GM19455 (cell line): Measurements from ENCODE around the gene TRAPPC3.
"Not testable (repeated sequence)": the region's sequence is repeated elsewhere in the genome, so short reads cannot be mapped to it uniquely, and the experiment has no call there.

Experiments
- ATAC-seq: cut with Tn5 transposase; IDR thresholded peaks from one replicate; pipeline ENCODE4 v1.9.1; 2021; ENCODE audit not compliant: unreplicated experiment

The TRAPPC3 gene

DNA sequence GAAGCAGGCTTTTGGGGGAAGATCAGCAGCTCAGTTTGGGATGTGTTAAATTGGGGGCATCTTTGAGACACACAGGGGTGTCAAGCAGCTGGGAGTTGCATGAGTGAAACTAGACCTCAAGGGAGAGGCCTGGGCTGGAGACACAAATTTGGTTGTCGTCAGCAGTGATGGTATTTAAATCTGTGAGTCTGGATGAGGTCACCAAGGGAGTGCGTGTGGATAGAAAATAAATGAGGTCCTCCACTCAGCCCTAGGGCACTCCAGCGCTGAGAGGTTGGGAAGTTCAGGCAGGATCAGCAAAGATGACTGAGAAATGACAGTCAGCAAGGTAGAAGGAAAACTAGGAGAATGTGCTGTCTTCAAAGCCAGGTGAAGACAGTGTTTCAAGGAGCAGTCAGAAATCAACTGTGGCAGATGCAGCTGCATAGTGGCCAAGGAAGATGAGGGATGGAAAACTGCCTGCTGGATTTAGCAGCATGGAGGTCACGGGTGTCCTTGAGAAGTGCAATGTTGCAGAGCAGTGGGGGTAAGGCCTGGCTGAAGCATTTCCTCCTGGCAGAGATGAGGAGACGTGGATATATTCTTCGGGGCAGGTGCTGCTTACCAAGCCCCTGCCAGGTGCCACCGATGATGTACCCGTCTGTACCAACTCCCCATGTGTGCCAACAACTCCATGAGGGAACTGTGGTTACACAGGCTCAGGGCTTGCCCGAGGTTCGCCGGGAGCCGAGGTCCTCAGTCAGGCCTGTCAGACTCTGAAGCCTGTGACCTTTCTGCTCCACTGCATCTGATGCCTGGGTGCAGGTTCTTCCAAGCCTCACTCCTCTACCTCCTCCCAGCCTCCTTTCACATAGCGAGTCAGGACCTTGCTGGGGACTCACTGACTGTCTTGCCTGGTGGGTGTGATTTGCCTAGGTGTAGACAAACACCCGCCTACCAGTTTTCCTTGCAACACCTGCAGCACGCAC lies 17.9 kb upstream of the TRAPPC3 start:
- ATAC-seq, result no peak

DNA sequence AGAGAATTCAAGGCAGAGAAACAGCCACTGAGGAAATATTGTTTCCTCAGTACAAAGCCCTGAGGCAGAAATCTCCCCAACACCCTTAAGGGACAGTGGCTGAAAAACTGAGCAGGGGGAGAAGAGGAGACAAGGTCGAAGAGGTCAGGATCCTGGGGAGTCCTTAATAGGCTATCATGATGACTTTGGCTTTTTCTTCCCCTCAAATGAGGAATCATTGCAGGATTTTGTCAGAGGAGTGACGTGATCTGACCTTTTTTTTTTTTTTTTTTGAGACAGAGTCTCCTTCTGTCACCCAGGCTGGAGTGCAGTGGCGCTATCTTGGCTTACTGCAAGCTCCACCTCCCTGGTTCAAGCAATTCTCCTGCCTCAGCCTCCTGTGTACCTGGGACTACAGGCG lies 16.9 kb upstream of the TRAPPC3 start:
- ATAC-seq, result no peak

DNA sequence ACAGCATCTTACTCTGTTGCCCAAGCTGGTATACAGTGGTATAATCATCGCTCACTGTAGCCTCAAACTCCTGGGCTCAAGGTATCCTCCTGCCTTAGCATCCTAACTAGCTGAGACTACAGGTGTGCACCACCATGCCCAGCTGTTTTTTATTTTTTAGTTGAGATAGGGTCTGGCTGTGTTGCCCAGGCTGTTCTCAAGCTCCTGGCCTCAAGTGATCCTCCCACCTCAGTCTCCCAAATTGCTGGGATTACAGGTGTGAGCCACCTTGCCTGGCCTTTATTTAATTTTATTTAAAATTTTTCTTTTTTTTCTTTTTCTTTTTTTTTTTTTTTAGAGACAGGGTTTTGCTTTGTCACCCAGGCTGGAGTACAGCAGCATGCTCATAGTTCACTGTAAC lies 15.9 kb upstream of the TRAPPC3 start:
- no peak for ATAC-seq

DNA sequence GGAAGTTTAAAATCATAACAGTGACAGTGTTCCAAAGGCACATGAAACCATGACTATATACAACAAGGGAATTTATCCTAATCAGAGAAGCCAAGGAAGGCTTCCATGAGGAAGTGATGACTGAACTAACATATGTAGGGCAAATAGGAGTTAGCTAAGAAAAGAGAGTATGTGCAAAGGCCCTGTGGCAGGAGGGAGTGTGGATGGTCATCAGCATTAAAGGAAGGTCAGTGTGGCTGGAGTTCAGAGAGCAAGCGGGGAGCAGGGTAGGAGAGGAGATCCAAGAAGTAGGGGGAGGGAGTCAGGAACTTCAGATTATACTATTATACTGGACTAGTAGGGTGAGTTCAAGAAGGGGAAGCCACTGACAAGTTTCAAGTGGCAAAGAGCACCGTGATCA lies 15.1 kb upstream of the TRAPPC3 start:
- ATAC-seq, result no peak

DNA sequence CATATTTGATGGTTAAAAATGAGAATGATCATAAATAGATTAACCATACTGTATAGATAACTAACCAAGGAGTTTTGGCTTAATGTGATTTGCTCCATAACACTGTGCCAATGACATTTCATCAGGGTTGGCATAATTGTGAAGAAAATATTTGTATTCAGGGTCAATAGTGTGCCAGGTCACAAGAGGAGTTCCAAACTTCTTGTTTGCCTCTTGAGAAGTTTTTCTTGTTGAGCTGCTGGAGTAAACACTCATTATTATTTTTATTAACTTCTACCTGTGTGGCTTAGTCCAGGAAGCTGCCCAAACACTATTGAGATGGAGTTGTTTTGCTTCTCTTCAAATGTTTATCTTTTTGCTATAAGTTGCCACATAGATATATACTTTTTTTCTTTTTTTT lies 14.1 kb upstream of the TRAPPC3 start:
- no peak for ATAC-seq

DNA sequence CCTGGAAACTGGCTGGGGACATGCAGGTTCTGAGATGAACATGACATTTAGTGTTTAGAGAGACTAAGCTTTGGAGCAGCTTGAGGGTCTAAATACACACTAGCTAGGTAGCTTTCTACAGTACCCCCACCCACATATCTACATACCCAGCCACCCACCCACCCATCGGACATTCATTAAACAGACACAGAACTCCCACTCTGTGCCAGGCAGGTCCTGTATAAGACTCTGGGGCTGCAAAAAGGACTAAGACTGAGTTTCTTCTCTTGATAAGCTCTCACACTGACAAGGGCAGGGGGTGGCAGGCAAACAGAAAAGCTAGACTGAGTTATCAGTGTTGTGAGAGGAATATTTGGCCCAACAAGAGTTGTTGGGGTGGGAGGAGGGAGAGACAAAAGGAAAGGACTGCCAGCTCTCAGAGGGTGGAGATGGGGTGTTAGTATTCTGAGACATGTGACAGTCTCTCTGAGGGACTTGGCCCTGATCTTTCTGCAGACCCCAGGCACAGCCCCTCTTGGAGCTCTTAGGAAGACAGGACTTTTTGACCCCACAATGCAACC lies 13.5 kb upstream of the TRAPPC3 start:
- ATAC-seq, result no peak

DNA sequence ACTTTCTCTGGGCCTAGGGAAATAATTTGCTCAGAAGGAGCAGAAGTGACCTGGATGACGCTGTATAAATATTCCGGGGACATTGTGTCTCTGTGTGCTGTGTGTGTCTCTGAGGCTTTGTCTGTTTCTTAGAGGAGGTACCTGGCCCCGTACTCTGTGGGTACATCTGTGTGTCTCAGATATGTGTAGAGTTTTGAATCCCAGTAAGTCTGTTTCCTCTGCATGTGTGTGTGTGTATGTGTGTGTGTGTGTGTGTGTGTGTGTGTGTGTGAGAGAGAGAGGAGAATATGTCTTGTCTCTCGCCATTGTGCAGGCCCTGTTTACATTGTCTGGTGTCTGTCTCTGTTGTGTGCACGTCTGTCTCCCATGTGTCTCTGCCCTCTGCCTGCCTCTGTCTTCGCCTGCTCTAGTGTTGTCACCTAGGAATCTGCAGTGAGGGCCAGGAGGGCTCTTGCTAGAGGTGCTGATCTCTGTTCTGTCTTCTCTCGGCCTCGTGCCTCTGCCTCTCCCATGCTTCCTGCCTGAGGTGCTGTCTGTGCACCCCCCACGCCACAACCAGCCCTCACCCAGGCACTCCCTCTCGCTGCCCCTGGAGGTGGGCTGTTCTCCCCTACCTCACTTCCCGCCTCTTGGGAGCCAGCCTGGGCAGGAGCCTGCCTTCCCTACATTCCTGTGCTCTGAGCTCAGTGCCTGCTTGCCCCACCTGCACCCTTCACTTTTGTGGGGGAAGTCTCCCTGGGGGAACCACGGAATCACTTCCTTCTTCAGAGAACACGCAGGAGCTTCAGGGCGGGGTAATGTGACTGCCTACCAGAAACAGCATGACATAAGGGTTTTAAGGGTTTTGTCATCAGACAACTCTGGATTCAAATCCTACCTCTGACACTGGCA lies 12.6 kb upstream of the TRAPPC3 start:
- no peak for ATAC-seq

DNA sequence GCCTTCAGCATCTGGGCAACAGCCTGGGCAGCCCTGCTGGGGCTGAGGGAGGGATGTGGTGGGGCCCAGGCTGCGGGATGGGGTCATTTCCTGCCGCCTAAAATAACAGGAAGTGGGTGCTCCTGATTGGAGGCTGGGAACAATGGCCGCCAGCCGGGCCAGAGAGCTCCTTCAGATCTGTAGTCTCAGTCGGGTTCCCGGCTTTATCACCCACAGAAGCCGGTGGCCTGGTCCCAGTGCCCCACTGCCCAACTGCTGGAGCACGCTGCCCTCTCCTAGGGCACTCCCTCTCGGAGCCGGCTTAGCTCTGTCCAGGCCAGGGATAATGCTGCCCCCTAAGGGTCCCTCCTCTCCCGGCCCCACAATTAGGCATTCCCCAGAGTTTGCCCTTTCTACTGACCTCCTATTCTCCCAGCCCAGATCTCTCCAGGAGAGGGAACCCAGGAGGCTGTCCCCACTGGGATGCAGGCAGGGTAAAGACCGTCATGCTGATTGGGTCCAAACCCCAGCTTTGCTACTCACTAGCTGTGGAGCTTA lies 11.7 kb upstream of the TRAPPC3 start:
- ATAC-seq, result no peak

DNA sequence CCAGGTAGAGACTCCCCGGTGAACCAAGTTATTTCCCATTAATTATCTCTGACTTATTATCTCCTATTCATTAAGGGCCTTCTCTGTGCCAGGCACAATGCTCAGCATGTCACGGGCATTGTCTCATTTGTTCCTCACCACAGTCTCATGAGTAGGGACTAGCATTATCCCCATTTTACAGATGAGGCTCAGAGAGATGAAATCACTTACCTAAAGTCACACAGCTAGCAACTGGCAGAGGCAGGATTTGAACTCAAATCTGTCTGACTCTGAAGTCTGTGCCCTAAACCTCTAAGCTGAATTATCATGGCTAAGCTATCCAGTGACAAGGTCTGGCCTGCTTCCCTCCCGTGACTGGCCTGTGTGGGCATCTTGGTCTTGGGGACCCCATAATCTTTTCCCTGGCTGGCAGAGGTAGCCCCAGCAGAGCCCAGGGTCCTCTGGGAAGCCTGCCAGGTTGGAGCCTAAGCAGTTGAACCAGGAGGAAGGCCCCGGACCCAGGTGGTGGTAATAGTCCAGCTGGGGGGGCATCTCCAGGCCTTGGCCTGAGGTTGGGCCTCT lies 11.2 kb upstream of the TRAPPC3 start:
- ATAC-seq, result no peak

DNA sequence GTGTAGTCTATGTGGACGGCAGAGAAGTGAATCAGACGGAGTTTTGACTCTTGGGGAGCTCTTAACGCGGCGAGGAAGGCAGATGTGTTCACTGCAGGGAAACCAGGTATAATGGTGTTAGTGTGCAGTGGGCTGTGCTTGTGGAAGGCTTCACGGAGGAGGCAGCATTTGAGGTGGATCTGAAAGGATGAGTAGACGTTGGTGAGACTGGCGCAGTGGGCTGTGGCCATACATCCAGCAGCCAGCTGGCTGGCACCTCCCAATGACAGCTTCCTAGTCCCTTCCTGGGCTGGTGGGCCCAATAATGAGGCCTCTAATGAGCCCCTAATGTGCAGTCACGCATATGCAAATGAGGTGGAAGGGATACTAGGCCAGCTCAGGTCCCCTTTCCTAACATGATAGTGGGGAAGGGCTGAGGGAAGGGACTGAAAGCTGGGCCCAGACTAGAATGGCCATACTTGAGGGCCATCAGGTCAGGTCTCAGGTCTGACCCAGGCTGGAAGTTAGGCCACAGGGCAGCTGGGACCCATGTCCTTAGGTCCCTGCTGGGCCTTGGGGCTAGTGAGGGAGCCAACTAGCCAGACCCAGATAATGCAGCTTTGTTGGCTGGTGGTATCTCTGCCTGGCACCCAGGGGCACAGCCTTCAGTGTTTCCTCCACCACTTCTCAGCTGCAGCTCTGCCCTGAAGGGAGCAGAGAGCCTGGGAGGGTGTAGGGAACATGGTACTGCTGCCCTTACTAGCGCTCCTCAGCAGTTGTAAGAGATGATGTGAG lies 10.5 kb upstream of the TRAPPC3 start:
- no peak for ATAC-seq

DNA sequence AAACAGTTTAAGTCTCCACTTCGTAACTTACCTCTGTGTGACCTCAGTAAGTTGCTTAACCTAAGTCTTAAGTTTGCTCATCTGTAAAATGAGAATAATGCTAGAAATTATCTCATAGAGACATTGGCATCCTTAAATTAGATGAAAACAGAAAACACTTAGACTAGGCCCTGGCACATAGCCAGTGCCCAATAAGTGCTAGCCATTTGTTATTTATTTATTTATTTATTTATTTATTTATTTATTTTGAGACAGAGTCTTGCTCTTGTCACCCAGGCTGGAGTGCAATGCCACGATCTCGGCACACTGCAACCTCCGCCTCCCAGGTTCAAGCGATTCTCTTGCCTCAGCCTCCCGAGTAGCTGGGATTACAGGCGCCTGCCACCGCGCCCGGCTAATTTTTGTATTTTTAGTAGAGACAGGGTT lies 9.6 kb upstream of the TRAPPC3 start:
- ATAC-seq, result not testable (repeated sequence)

DNA sequence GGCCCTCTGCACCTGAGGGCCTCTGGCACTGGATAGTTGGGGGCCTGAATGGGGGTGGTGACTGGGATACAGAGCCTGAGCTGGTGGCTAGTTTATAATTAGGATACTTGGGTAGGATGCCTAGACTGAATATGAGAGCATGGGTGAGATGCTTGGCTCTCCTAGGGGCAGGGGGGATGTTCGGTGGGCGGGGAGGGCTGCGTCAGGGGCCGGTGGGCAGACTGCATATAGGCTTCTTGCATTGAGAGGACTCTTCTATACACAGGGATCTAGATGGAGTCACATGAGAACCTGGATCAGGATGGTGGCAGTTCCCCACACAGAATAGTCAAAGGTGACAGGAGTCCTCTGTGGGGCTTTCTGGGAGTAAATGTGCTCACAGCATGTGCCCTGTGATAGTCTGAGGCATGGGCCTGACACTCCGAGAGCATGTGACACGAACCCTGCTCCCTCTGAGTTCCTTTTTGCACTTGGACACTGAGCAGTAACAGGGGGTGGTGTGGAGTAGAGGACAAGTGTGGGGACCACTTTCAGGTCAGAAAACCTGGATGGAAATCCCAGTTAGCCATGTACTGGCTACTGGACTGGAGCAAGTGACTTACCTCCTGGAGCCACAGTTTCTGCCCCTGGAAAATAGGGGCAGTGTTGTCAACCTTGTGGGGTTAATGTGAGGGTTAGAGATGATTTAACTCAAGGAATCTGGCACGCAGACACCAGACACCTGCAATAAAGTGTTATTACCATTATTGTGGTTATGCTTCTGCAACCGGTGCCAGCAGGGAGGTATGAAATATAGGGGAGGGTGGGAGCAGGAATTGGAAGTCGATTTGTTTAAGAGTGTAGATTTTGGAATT lies 8.9 kb upstream of the TRAPPC3 start:
- ATAC-seq, result no peak

DNA sequence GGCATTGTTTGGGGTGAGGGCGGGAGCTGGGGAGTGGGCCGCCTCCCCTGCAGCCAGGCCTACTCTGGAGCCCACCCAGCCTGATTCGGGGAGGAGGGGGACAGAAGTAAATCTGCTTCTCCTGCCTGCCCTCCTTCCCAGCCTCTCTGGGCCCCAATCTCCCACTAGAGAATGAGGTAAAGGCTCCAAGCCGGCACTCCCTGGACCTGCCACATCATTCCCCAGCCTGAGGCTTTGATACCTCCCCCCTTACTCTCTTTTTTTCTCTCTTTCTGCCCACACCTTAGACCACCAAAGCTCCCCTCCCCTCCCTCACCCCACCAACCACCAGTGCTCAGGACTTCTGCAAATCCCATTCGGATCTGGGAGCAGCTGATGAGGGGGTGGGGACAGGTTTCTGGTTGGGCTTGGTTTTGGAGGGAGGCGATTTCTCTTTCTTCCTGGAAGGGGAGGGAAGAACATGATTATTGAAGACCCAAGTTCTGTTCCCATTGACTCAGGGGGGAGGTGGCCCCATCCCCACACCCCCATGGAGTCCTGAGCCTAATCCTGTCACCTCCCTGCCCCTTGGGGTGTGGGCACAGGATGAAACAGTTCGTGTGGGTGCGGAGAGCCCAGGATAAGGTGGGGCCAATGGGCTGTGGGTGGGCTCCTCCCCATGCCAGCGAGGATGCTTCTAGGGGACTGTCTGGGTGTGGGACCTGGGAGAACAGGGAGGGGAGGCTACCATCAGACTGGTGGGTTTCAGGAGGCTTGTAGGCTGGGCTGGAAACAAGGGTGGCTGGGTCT lies 8.0 kb upstream of the TRAPPC3 start:
- ATAC-seq, result no peak

DNA sequence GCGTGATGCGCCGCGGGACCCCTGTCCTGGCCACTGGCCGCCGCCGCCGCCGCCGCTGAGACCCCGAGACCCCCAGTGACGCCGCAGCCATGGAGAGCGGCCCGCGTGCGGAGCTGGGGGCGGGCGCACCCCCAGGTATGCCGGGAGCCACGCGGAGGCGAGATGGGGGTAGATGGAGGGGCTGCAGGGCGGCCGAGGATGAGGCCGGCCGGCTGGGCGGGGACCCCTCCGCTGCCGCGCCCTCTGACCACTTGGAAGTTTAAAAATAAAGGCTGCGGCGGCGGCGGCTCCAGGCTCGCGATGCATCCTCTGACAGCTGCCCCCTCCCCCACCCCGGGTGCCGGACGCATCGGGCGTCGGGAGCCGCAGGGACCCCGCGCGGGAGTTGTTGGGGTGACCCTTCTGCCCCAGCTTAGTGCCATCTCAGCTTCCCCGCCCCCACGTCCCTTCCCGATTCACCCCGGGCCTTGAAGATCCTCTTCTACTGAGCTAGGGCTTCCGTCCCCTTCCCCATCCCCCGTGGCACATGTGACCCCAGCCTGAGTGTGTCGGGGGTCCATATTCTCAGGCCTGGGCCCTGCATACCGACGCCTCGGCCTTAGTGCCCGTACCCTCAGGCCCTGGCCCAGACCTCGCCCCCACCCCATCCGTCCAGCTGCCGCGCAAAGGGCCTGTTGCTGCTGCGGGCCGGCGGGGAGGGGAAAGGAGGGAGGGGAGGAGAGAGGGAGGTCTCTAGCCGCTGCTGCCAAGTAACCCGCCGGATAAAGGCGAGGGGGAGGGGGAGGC lies 7.2 kb upstream of the TRAPPC3 start:
- ATAC-seq, result no peak

DNA sequence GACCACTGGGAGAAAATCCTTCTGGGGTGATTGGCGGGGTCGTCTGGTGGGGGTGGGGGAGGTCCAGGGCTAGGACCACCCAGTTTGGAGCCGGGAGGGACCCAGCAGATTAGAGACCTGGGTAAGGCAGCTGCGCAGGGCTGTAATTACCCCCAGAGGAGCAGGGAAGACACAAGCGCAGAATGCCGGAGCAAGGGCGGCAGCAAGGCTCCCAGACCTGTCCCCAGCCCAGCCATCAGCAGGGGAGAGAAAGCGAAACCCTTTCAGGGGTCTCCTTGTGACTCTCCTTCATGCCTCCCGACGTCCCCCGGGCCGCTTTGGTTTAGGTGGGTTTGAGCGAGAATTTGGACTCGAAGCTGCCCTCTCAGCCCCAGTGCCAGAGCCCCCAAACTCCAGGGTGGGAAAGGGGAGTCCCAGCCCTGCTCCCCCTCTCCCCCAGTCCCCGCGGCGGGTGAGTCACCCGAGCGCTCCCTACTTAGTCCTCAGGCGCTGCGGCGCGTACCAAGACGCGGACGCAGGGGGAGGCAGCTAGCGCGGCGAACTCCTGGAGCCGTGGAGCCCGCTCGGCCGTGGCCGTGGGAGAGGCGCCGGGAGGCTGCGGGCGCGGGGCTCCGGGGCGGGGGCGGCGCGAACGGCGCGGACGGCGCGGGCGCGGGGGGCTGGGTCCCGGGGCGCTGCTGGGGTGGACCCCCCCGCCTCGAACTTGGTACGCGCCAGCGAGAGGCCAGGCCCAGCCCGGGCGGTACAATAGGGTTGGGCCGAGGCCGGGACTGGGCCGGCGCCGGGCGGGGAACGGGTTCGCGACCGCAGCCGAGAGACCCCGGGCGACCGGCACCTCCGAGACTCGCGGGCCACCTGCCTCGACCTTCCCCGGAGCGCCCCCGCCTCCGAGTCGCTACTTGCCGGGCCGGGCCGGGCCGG lies 6.4 kb upstream of the TRAPPC3 start, which contains the start of gene MAP7D1:
Gene MAP7D1, plus strand, starts transcription at position 753 of the 921 bp plus-strand sequence. CDS start 258 bp downstream, outside the sequence.
- ATAC-seq, result peak; percentile 57

DNA sequence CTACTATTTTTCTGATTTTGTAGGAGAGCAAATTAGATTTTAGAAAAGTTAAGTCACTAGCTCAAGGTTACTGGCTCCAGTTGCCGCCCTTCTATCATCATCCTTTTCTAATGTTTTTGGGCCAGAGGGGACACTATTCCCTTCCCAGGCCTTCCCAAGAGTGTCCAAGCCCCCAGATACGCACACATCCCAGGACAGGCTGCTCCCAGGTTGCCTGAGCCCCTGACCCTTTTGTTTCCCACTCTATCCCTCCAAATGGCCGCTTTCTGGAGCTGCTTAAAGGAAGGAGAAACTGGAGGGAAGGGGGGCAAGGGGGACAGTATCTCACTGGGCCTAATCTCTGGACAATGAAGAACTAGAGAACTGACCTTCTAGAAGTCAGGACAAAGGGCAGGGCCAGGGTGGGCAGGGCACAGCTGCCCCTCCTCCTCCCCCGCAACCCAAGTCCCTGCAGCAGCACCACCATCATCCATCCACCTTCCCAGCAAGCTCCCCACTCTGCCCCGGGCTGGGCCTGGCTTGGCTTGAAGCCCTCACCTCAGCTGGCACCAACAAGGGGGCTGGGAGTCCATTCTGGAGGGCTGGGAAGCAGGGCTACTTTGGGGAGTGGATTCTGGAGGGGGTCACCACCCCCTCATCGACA lies 5.6 kb upstream of the TRAPPC3 start:
- ATAC-seq, result no peak
